Measurements from ENCODE around the gene LSMEM2.
"Not testable (repeated sequence)": the region's sequence is repeated elsewhere in the genome, so short reads cannot be mapped to it uniquely, and the experiment has no call there.

Gene LSMEM2
- total RNA-seq, result 0 to 0.36 (median 0.08) reads per million in 4 donors

DNA sequence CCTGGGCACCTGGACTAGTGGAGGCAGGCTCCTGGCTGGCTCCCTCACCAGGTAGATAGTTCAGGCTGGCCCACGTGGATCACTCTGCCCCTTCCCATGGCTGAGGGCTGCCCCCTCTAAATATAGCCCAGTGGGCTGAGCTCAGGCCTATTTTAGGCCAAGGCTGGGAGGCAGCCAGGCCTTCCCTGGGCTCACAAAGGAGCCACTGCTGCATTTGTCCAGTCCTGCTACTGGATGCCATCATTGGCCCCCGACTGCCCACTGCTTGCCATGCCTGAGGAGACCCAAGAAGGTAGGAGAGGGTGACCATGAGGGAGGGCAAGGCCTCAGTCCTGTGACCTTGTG, at the start of gene LSMEM2:
LSMEM2 (plus strand) TSS at position 208 of the 345 bp plus-strand sequence; CDS start at position 235, 27 bp downstream.
- DNase-seq, result no peak

DNA sequence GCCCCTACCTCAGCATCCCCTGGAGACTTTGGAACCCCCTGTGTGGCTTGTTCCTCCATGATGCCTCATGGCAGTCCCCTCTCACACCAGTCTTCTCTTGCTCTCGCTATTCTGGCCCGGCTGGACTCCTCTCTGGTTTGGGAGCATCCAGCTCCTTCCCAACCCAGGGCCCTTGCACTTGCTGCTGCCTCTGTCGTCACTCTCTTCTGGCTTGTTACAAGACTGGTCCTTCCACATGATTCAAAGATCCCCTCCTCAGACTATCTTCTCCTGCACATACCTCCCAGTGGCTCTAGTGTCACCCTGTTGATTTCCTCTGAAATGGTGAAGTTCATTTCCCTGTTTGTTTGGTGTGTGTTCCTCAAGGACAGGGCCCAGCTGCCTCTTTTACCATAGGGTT, 49.4 kb upstream of the LSMEM2 start:
- DNase-seq, result no peak

DNA sequence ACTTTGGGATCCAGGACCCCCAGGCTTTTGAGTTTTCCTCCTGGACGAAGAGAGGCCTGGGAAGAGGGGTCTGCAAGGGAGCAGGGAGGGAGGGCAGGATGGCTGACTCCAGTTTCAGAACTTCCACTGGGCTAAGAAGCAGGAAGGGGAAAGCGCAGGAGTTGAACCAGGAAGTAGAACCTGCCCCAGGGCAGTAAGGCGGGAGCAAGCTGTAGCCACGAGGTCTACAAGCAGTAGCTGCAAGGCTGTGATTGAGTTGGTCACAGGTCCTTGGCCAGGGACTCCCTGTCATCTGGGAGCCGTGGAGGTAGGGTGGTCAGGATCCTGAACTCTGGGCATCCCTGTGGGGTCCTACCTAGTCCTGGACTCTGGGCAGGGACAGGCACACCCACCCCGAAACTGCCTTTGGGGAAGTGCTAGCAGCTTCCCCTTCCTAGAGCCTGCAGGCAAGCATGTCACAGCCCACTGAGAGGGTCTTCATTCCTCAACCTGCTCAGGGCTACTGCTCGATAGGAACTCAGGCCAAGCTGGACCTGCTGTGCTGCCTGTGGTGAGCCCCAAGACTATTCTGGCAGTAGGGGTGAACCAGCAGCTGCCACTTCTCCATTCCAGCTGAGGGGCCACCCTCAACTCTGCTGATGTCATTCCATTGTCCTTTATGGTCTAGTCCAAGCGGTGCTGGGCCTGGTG, 48.6 kb upstream of the LSMEM2 start:
- no peak for DNase-seq

DNA sequence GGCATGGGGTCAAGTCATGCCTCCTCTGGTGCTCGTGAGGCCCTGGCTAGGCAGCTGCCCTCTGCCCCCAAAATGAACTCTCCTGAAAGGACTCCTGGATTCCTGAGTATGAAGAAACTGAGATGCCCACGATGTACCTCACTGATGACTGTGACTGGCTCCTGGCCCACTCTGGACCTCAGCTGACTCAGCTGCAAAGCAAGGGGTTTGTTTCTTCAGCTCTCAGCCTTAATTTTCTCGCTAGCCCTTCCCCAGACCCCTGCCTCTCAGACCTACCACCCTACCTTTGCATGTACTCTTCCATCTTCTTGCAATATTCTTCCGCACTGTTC, 48.1 kb upstream of the LSMEM2 start:
- DNase-seq, result no peak

DNA sequence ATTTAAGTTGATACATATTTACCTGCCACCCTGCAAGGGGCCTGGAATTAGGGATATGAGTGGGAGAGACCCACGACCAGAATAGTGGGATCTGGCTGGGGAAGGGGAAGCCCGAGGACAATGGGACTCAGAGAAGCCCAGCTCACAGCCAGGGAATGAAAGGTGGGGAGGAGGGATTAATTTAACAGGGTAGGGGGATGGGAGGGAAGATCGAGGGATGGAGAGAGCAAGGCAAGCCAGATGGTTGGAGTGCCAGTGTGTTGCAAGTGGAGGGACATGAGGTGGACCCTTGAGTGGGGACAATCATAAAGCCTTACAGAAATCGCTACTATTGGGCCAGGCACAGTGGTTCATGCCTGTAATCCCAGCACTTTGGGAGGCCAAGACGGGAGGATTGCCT, 47.3 kb upstream of the LSMEM2 start:
- no peak for DNase-seq

DNA sequence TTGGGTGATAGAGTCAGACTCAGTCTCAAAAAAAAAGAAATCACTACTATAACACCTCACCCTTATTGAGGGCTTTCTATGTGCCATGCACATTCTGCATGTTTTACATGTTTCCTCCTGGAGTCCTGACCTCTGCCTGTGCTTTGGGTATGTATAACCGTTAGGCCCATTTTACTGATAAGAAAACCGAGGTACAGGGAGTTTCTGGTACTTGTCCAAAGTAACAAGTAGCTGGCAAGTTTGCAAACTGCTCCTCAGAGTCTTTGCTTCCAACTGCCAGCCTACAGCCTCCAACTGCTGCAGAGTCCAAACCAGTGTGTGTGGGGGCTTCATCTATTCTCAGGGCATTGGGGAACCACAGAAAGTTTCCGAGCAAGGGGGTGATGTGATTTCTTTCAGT, 46.6 kb upstream of the LSMEM2 start:
- DNase-seq, result no peak

DNA sequence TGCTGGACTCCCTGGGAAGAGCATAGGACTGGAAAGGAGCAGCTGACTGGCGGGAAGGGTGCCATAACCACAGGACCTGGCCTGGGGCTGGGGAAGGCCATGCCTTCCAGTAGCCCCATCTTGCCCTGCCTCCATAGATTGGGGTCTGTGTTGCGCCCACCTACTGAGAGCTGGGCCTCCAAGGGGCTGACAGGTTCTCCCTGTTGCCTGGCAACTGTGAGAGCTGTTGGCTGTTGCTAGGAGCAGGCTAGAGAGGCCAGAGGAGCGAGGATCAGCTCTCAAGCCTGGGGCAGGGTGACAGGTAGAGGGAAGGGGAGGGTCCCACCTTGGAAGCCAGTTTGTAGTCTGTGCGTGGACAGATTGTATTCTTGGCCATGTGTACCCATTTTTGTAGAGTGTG, 45.7 kb upstream of the LSMEM2 start:
- DNase-seq, result no peak

DNA sequence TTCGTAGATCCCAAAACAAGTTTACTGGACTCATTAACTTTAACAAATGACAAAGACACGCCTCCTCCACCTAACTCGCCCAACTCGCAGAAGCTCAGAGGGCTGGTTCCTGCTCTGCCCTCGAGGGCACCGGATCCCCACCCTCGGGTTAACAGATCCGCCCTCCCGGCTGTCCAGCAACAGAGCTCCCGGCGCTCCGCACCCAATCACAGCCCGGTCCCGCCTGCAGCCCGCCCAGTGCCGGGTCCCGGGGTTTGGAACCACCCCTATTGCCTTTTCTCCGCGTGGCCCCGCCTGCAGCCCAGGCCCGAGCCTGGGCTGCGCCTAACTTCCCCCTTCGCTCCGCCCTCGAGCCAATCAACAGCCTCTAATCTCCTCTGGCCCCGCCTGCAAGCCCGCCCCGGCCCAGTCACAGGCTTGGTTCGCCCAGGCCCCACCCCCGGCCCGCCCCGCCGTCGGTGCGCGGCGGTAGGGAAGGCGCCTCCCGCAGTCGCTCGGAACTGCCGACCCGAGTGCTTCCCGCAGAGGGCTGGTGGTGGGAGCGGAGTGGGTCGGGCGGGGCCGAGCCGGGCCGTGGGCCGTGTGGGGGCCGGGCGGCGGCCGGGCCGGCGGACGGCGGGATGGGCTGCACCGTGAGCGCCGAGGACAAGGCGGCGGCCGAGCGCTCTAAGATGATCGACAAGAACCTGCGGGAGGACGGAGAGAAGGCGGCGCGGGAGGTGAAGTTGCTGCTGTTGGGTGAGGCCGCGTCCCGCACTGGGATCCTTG, 43.0 kb upstream of the LSMEM2 start, which contains the start of gene GNAI2:
GNAI2 (plus strand) TSS at position 489 of the 768 bp plus-strand sequence; CDS start at position 621, 132 bp downstream.
- DNase-seq, result peak; percentile 97 to 99 (median 99)

DNA sequence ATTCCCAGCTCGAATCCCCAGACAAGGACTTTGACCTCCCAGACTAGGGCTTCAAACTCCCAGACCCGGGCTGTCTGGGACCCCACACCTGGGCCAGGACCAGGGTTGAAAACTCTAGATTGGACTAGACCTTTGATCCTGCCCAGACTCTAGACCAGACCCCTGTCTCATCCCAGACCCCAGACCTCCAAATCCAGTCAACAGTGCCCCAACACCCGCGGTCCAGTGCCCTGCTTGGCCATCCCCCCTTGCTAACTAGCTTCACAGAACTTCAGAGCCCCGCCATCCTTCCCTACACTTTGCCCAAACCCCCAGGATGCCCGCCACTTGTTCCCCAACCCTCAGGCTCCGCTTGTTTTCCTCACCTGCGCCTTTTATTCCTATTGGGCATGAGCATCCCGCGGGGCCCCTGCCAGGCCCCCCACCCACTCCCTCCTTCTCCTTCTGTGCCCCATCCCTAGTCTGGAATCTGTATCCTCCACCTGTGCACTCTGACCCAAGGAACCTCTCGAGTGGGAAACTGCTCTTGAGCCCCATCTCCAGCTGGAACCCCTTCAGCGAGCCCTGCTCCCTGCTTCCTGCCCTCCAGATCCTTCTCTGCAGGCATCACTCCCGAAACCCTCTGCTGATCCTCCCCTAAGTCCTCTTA, 42.3 kb upstream of the LSMEM2 start:
- no peak for DNase-seq

DNA sequence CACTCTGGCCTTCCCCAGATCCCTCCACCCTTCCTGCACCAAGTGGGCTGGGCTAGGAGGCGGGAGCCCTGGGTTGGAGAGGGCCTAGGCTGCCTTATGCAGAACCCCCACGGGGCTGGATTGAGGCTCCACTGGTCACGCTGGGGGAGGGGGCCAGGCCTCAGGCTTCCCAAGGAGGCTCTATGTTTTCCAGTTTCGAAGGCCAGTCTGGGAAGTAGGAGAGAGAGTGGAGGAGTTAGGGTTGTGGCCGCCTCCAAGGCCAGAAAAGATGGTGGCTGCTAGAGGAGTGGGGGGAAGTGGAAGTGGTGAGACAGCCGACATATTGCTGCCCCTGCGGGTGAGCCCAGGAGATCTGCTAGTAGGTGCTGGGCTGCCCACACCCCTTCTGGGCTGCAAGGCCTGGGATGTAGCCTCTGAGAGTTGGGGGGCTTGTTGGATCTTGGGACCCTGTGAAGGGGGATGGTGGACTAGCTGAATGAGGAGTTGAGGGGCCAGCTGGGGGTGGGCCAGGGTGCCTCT, 41.7 kb upstream of the LSMEM2 start:
- DNase-seq, result peak in 1 of 5 donors; percentile 51

DNA sequence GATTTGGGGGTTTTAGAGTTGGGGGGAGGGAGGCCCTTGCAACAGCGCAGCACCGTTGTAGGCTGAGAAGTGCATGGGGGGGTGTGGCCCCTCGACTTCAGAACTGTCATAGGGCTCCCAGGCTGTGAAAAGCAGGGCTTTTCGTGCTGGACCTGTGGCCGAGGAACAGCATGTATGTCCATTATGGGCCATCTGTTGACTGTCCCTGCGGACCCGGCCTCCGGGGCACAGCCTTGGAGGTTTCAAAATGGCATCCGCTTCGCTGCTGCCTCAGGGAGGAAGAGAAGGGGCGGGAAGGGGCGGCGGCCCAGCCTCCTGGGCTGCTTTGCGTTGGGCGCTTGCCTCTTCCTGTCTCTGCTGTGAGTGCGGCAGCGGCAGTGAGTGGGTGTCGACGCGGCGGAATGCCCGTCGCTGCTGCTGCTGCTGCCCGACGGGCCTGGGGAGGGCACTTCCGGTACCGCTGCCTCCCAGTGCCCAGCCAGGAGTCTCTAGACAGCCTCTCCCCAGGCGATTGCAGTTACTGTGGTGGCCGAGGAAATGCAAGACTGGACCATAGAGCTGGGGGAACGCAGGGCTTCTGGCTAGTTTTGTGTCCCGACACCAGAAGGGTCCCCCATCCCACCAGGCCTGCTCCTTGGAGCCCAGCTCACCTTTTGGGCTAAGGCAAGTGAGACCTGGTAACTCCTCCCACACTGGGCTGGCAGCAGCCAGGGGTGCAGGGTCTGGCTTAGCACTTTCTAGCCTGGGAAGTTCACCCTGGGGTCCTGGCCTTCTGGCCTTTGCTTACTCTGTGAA, 40.9 kb upstream of the LSMEM2 start:
- DNase-seq, result peak; percentile 72 to 92 (median 83)

DNA sequence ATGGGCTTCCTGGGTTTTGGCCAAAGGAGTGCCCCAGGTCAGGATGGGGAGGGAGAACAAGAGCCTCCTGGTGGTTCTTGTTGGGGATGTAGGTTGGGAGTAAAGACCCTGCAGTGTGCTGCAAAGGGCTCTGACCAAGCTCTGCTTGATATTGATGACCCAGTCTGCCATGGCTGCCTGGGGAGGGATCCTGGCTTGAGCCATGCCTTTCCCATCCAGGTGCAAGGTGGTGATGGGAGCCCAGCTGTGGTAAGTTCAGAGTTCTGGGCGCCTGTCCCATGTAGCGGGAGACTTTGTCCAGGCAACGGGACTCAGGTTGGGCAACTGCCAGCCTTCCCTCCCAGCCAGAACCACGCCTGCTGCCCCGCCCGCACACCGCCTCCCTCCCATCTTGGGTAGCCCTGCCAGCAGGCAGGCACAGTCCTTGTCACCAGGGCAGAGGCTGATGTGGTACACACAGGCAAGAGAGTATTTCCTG, 40.3 kb upstream of the LSMEM2 start:
- DNase-seq, result peak in 1 of 5 donors; percentile 22

DNA sequence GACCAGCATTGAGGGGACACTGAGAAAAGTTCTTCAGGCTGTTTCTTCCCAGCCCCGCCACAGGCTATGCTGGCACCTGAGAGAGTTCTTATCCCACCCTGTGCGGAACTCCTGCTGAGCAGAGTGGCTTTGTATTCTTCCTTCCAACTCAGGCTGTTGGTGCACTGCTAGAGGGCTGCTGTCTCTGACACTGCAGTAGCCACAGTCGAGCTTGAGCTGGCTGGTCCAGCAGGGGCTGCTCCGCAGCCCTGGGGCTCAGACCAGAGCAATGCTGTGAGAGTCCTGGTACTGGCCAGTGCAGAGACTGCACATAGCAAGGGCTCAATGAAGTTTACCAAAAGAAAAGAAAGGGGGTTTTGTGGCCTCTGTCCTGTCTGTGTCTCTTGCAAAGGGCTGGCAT, 39.2 kb upstream of the LSMEM2 start:
- DNase-seq, result no peak

DNA sequence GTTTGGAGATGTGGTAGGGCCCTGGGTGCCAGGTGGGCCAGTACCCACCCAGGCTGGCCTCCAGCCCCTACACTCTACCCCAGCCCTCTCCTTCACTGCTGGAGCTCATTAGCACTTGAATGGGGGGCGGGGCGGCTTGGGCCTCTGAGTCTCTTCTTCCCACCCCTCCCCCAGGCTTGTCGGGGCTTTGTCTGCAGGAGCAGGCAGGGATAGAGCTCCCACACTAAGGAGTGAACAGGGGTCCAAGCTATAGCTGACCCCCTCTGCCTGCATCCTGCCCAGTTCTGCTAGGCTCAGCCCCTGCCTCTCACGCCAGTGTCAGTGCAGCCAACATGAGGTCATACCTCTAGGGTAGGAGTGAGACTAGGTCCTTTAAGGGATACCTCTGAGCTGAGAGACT, 37.7 kb upstream of the LSMEM2 start:
- no peak for DNase-seq

DNA sequence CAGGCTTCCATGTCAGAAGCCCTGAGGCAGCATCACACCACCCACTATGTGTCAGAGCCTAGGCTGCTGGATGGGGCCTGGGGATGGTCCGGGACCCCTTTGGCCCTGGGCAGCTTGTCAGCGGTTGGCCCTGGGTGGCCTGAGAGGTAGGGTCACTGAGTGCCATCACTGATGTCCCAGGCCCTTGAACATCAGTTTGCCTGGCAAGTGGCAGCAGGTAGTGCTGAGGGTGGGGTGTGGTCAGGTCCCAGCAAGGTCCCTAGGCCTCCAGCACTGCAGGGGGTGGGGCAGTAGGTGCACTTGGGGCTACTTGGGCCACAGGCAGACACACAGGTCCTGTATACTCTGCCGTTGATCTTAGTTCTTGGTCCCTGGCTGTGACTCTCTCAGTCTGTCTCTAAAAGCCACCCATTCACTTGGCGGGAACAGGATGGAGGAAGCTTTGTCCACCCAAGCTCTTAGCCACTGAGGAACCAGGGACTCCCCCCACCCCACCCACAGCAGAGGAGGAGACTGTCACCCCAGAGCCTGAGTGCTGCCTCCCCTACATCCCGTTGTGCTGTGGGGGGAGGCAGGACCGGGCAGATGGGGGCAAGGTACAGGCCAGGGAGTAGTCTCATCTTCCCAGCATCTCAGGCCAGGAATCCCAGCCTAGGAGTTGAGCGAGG, 37.0 kb upstream of the LSMEM2 start:
- DNase-seq, result no peak

DNA sequence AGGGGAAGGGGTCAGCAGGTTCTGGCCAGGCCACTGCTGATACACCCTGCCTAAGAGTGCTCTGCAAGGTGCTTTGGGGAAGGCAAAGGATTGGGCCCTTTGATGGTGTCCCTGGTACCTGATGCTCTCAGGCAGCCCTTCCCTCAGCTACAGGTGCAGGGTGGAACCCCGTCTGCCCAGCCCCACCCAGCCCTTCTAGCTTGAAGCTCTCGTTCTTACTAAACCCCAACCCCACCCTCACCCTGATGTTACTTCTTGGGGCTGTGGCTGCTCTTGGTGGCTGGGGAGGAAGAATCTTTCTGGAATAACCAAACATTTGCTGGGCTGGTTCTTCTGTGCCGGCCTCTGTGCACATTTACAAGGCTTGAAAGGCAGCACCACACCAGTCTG, 36.5 kb upstream of the LSMEM2 start:
- DNase-seq, result peak in 1 of 5 donors; percentile 59

DNA sequence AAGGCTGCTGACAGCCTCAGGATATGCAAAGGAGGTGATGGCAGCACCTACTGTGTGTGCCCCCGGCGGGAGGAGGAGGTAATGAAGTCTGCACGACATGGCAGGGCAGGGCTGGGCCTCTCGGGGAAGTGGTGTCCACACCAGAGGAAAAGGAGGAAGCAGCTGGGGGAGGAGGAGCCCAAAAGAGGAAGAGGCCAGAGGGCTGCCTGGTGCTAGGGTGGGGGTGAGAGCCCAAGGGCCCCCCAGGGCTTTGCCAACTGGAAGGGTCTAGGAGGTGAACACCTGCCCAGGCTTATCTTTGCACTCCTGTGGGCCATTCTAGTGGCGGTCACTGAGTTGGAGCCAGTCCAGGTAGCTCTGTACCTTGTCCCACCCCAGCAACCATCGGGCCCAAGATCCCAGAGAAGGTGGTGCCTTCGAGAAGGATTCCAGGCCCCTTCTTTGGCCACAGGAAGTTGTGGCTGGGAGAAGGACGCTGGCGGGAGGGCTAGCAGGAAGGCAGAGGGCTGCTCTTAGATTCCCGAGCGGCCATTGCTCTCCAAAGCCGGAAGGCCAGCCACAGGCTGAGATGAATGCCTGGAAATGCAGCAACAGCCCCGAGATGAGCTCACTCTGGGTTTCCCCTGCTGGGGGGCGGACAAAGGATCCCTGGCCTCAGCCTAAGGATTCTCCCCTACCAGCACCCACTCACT, 35.9 kb upstream of the LSMEM2 start:
- peak in 2 of 5 donors; percentile 31 to 32 for DNase-seq

DNA sequence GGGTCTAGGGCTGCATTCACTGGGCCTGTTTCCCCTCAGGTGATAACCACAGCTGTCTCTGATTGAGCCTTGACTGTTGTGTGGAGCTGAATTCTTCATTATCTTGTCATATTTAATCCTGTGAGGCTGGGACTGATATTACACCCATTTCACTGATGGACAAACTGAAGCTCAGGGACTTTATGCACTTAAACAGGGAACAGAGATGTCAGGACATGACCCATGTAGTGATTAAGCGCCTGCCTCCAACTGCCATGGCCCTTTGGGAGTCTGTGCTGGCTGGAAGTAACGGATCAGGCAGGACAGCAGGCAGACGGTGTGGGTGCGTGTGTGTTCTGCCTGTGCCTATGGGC, 35.4 kb upstream of the LSMEM2 start:
- no peak for DNase-seq

DNA sequence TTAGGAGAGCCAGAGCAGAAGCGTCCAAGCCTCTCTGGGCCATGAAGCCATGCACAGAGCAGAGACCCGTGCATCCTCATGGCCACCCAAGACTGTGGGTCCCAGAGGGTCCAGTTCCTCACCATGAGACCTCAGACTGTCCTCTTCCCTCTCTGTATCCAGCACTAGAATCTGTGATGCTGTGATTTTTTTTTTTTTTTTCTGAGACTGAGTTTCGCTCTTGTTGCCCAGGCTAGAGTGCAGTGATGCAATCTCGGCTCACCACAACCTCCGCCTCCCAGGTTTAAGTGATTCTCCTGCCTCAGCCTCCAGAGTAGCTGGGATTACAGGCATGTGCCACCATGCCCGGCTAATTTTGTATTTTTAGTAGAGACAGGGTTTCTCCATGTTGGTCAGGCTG, 34.1 kb upstream of the LSMEM2 start:
- not testable (repeated sequence) for DNase-seq

DNA sequence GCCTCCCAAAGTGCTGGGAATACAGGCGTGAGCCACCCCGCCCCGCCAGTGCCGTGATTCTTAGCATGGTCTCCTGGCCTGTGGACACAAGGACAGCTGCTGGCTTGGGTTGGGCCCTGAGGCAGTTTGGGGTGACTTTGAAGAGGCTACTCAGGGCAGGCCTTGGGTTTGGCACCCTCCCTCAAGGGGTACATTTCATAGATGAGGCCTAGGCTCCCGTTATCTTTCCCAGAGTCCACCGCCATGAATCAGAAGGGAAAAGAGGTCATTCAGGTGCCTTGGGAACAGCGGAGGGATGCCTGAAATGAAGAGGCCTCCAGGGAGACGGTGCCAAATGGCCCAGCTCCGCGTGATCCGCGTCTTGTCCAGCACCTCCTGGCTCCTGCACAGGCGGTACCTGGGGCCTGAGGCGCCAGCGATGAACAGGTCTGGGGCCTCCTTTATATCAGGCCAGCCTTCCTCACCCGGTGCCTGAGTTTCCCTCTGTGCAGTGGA, 33.6 kb upstream of the LSMEM2 start:
- DNase-seq, result no peak

DNA sequence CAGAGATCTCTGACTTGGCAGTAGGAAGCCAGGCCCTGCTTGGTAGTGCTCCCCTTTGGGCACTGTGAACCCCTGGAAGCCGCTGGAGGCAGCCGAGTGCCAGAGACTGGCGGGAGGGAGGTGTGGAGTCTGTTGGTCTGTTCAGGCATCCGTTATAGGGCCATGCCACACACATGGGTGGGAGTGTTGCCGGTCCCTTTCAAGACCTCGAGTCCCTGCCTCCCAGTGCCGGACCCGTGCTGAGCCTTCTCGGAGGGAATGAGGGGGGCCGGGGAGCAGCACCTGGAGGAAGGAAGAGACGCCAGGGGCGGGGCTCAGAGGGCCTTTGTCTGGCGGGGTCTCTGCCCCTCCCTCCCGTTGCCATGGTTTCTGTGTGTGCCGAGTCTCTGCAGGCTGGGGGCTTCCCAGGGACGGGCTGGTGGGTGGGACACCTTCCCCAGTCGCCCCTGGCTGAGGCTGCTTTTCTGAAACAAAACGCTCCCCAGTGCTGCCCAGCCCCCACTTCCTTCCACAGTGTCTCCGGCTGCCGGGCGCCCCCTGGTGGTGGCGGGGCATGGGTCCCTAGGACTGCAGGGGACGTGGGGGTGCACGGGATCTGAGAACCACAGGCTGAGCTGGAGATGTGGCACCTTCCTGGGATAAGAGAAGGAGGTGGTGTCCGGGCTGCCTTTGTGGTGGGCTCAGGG, 32.9 kb upstream of the LSMEM2 start:
- DNase-seq, result peak; percentile 86 to 96 (median 93)
